GM12878 (cell line): ENCODE data around the gene PCSK5. TPM values are rescaled to one million over a fixed set of nuclear protein-coding genes. Genes with fewer than 3 reads are reported as not detected.
"Not testable (repeated sequence)": the region's sequence is repeated elsewhere in the genome, so short reads cannot be mapped to it uniquely, and the experiment has no call there.

Experiments used
- ATAC-seq: fragments of 200-7000 bp; cut with Tn5 transposase; 3 replicates; pipeline ENCODE4 v1.9.1; 2020; ENCODE audit warnings: mild to moderate bottlenecking, moderate library complexity
- BruUV-seq: library from RNA; stranded (reverse); fragments of 400-500 nt; replicated peaks from 2 replicates; lab custom pipeline; 2021; lab: Mats Ljungman, UMichigan
- CTCF ChIA-PET: fragments of 300-600 bp; sonication (Branson Sonifier 250); formaldehyde crosslinking; extraction: SDS; loops from one replicate; lab custom pipeline; 2021; ENCODE audit warnings: inconsistent platforms; lab: Yijun Ruan, JAX
- POLR2A ChIA-PET: fragments of 350-600 bp; formaldehyde crosslinking; extraction: SDS; loops from one replicate; lab custom pipeline; 2021; ENCODE audit warnings: inconsistent platforms; lab: Charles Lee
- RAD21 ChIA-PET: fragments of 300-600 bp; sonication (Branson Sonifier 250); formaldehyde crosslinking; loops from one replicate; lab custom pipeline; 2023; ENCODE audit warnings: antibody characterized with exemption; ENCODE audit not compliant: unreplicated experiment; lab: Charles Lee
- SMC1A ChIA-PET: fragments of 300-600 bp; sonication (Branson Sonifier 250); formaldehyde crosslinking; loops from one replicate; lab custom pipeline; 2023; ENCODE audit not compliant: unreplicated experiment, uncharacterized antibody; lab: Charles Lee
- DNase-seq: peaks from one replicate; pipeline ENCODE4 v3.0.0-alpha.2; 2011; ENCODE audit warnings: low read depth, low spot score
- FAIRE-seq: peaks from 3 replicates; lab custom pipeline; 2011; peaks lifted over from hg19 to GRCh38; lab: Jason Lieb, UNC
- H2AFZ ChIP-seq: 2 replicates; pipeline ENCODE4 v1.6.0; 2011; ENCODE audit warnings: low read depth, low read length, control low read depth; ENCODE audit not compliant: control insufficient read depth
- H3K27ac ChIP-seq: 2 replicates; pipeline ENCODE4 v1.5.1; 2011; ENCODE audit warnings: control low read depth; ENCODE audit not compliant: control insufficient read depth, insufficient read depth
- H3K27me3 ChIP-seq, 2 experiments: replicated peaks in 1 of 2; 2 replicates each; pipeline versions ENCODE4 v1.6.0 to v1.6.1; 2011; ENCODE audit warnings: low read length in 1 of 2; ENCODE audit not compliant: control insufficient read depth in 2 of 2, insufficient read depth in 2 of 2
- H3K36me3 ChIP-seq, 2 experiments: 2 replicates each; pipeline ENCODE4 v1.5.1; 2011; ENCODE audit warnings: low read length in 1 of 2; ENCODE audit not compliant: control insufficient read depth in 2 of 2, insufficient read depth in 2 of 2
- H3K4me1 ChIP-seq: 2 replicates; pipeline ENCODE4 v1.6.1; 2011; ENCODE audit warnings: mild to moderate bottlenecking, low read length, moderate library complexity, mixed read lengths; ENCODE audit not compliant: control insufficient read depth, insufficient read depth
- H3K4me2 ChIP-seq: 2 replicates; pipeline ENCODE4 v1.6.0; 2011; ENCODE audit warnings: control low read depth; ENCODE audit not compliant: control insufficient read depth, insufficient read depth
- H3K4me3 ChIP-seq: fragments of 200-600 bp; sonication (generic); 2 replicates; pipeline ENCODE4 v1.5.1; 2016
- H3K79me2 ChIP-seq: 2 replicates; pipeline ENCODE4 v1.6.0; 2011; ENCODE audit warnings: low read length; ENCODE audit not compliant: control insufficient read depth, insufficient read depth
- H3K9ac ChIP-seq: 2 replicates; pipeline ENCODE4 v1.8.0; 2011; ENCODE audit warnings: low read length, control low read depth, mixed read lengths; ENCODE audit not compliant: control insufficient read depth, insufficient read depth
- H3K9me3 ChIP-seq: replicated peaks from 3 replicates; pipeline ENCODE4 v1.5.1; 2011; ENCODE audit warnings: mild to moderate bottlenecking, low read length; ENCODE audit not compliant: control insufficient read depth, insufficient read depth
- H4K20me1 ChIP-seq: 2 replicates; pipeline ENCODE4 v1.6.0; 2011; ENCODE audit not compliant: control insufficient read depth, insufficient read depth
- BCL3 ChIP-seq: IDR thresholded peaks from 2 replicates; pipeline ENCODE4 v1.6.1; 2011; ENCODE audit warnings: borderline replicate concordance, low read depth, mild to moderate bottlenecking, moderate library complexity, low read length; ENCODE audit not compliant: insufficient read depth, poor library complexity, severe bottlenecking
- EZH2 ChIP-seq: IDR thresholded peaks from 2 replicates; pipeline ENCODE4 v1.6.1; 2012; ENCODE audit warnings: low read depth, mild to moderate bottlenecking, control low read depth, inconsistent platforms, low read length, borderline replicate concordance; ENCODE audit not compliant: control insufficient read depth
- IKZF2 ChIP-seq, 2 experiments: fragments of 450-650 bp; IDR thresholded peaks; 2 replicates each; pipeline ENCODE4 v1.6.1; 2017; ENCODE audit warnings: mild to moderate bottlenecking in 2 of 2, moderate library complexity in 2 of 2
- MTA3 ChIP-seq: IDR thresholded peaks from 2 replicates; pipeline ENCODE4 v1.6.1; 2012; ENCODE audit warnings: low read length, inconsistent platforms, borderline replicate concordance
- NRF1 ChIP-seq: conservative IDR thresholded peaks from 2 replicates; pipeline ENCODE4 v1.6.1; 2011; ENCODE audit warnings: mild to moderate bottlenecking, low read depth, low read length, improper control_type of control experiment
- POLR2A ChIP-seq: IDR thresholded peaks from 2 replicates; pipeline ENCODE4 v1.6.1; 2011; ENCODE audit warnings: low read depth, mild to moderate bottlenecking, low read length
- RELA ChIP-seq: fragments of 450-650 bp; IDR thresholded peaks from 2 replicates; pipeline ENCODE4 v1.8.0; 2014; ENCODE audit warnings: borderline replicate concordance; ENCODE audit not compliant: partially characterized antibody
- SMAD1 ChIP-seq: fragments of 450-650 bp; IDR thresholded peaks from 2 replicates; pipeline ENCODE4 v1.6.1; 2018; ENCODE audit warnings: mild to moderate bottlenecking, low read depth; ENCODE audit not compliant: partially characterized antibody
- ZBTB33 ChIP-seq: fragments of 450-650 bp; IDR thresholded peaks from 2 replicates; pipeline ENCODE4 v1.6.1; 2017; ENCODE audit warnings: mild to moderate bottlenecking
- WGBS: methylation state at CpG from one replicate; pipeline ENCODE4 v1.1.6; 2016; ENCODE audit warnings: low lambda C conversion rate; ENCODE audit not compliant: insufficient replicate concordance, insufficient coverage; ENCODE audit errors: missing lambda C conversion rate; 5-methylcytosine and 5-hydroxymethylcytosine counted together
- in situ Hi-C: fragments of 300-500 bp; cut with MboI; formaldehyde crosslinking; loops from 9 replicates; pipeline ENCODE4 v1.14.3; 2018; ENCODE audit warnings: mixed read lengths
- intact Hi-C: fragments of 100-400 bp; cut with micrococcal nuclease; formaldehyde crosslinking; loops from one replicate; pipeline ENCODE4 v1.14.2; 2022; ENCODE audit not compliant: unreplicated experiment
- polyA plus RNA-seq, 11 experiments: library from polyadenylated mRNA; depleted of rRNA in 4 of 11; unstranded in 6 of 11; stranded (reverse) in 5 of 11; fragments of >200 nt; fragmentation: Nextera tagmentation in 4 of 11; fragmentation: Illumina TruSeq in 1 of 11; extraction: Ambion mirVana in 4 of 11; extraction: Trizol in 1 of 11; gene quantifications; 1 replicate in 1 of 11; 2 replicates in 10 of 11; pipeline versions ENCODE4 v1.2.1 to v1.2.3, GENCODE V29; 2011 to 2016; ENCODE audit warnings: inconsistent platforms in 2 of 11, missing spikeins in 2 of 11, low read depth in 1 of 11
- total RNA-seq, 4 experiments: library from RNA; depleted of rRNA in 3 of 4; stranded (reverse); fragments of >200 nt in 3 of 4; fragmentation: Illumina TruSeq in 1 of 4; extraction: Trizol in 1 of 4; gene quantifications; 2 replicates each; pipeline versions ENCODE4 v1.2.1 to v1.2.3, GENCODE V29; 2013 to 2021
- TF ChIP-seq, protein P1 (sequence below): IDR thresholded peaks from 2 replicates; pipeline ENCODE4 v1.6.1; 2012; ENCODE audit warnings: mild to moderate bottlenecking, low read depth, low read length
- TF ChIP-seq, protein P2 (sequence below): fragments of 450-650 bp; IDR thresholded peaks from 2 replicates; pipeline ENCODE4 v1.6.1; 2016; ENCODE audit warnings: mild to moderate bottlenecking

Gene PCSK5
- total and polyA plus RNA-seq, 10 of the 15 experiments (the other 5 are each of a cell fraction or from before 2014, with no cell fraction given), result 0.01 to 0.13 (median 0.04) TPM; not detected in 3

GRCh38 chr9:76359766-76360165 is 469.3 kb downstream of the PCSK5 start (continued):
- TF ChIP-seq ZBTB33 (no peak), NRF1 (no peak), EZH2 (no peak), BCL3 (no peak), IKZF2 (IDR thresholded peaks at IDR 0.05) (no peak), POLR2A (no peak), RELA (no peak), SMAD1 (no peak), MTA3 (no peak)
- TF ChIP-seq, protein P1, sequence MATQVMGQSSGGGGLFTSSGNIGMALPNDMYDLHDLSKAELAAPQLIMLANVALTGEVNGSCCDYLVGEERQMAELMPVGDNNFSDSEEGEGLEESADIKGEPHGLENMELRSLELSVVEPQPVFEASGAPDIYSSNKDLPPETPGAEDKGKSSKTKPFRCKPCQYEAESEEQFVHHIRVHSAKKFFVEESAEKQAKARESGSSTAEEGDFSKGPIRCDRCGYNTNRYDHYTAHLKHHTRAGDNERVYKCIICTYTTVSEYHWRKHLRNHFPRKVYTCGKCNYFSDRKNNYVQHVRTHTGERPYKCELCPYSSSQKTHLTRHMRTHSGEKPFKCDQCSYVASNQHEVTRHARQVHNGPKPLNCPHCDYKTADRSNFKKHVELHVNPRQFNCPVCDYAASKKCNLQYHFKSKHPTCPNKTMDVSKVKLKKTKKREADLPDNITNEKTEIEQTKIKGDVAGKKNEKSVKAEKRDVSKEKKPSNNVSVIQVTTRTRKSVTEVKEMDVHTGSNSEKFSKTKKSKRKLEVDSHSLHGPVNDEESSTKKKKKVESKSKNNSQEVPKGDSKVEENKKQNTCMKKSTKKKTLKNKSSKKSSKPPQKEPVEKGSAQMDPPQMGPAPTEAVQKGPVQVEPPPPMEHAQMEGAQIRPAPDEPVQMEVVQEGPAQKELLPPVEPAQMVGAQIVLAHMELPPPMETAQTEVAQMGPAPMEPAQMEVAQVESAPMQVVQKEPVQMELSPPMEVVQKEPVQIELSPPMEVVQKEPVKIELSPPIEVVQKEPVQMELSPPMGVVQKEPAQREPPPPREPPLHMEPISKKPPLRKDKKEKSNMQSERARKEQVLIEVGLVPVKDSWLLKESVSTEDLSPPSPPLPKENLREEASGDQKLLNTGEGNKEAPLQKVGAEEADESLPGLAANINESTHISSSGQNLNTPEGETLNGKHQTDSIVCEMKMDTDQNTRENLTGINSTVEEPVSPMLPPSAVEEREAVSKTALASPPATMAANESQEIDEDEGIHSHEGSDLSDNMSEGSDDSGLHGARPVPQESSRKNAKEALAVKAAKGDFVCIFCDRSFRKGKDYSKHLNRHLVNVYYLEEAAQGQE, result no peak
- TF ChIP-seq, protein P2, sequence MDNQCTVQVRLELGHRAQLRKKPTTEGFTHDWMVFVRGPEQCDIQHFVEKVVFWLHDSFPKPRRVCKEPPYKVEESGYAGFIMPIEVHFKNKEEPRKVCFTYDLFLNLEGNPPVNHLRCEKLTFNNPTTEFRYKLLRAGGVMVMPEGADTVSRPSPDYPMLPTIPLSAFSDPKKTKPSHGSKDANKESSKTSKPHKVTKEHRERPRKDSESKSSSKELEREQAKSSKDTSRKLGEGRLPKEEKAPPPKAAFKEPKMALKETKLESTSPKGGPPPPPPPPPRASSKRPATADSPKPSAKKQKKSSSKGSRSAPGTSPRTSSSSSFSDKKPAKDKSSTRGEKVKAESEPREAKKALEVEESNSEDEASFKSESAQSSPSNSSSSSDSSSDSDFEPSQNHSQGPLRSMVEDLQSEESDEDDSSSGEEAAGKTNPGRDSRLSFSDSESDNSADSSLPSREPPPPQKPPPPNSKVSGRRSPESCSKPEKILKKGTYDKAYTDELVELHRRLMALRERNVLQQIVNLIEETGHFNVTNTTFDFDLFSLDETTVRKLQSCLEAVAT, result no peak

DNA sequence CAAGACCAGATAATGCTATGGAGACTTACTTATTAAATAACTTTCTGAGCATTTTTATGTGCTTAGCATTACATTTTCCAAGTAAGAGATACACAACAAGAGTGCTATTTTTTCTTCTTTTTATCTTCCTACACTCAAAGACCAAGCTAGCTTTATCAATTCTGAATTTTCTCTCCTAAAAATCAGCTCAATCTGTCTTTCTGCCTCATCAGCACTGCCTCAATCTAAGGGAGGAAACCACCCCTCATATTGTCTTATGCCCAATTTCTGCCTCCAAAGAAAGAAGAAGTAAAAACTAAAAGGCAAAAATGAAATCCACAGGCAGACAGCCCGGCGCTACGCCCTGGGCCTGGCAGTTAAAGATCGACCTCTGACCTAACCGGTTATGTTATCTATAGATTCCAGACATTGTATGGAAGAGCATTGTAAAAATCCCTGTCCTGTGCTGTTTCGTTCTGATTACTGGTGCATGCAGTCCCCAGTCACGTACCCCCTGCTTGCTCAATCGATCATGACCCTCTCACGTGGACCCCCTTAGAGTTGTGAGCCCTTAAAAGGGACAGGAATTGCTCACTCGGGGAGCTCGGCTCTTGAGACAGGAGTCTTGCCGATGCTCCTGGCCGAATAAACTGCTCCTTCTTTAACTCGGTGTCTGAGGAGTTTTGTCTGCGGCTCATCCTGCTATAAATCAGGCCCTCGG is 472.0 kb downstream of the PCSK5 start:
- H3K27ac ChIP-seq, intact Hi-C loops, ATAC-seq, H3K4me1 ChIP-seq, H3K9ac ChIP-seq, H3K9me3 ChIP-seq, H2AFZ ChIP-seq, H3K4me3 ChIP-seq, H3K27me3 ChIP-seq, H4K20me1 ChIP-seq, H3K36me3 ChIP-seq, BruUV-seq, H3K79me2 ChIP-seq, RAD21 ChIA-PET, FAIRE-seq, POLR2A ChIA-PET, DNase-seq, in situ Hi-C loops, CTCF ChIA-PET, H3K4me2 ChIP-seq: not testable (repeated sequence)
- SMC1A ChIA-PET, result interaction anchor here (0.8 kb wide), 1 partner anchor 10 kb away, joined by 3 read pairs; no protein-coding TSS in a partner anchor
- WGBS, result 49% methylated on average over 16 of the region's 16 CpGs
